ENCODE data around the gene RWDD2A. TPM values are rescaled to one million over a fixed set of nuclear protein-coding genes. Genes with fewer than 3 reads are reported as not detected.

The RWDD2A gene
- total RNA-seq, 4 donors from 2014 or later: 2.5 to 3.1 (median 2.7) TPM

GRCh38 chr6:83180426-83180950, 12.7 kb upstream of the RWDD2A start:
- no peak for DNase-seq
- Histone ChIP-seq H3K27ac (no peak overlapping the region), H3K36me3 (peaks cover 0 to 48% (median 3%) of the 10 kb centered on the region in 3 donors), H3K4me3 (no peak overlapping the region), H3K27me3 (no peaks in the 10 kb centered on the region), H3K4me1 (no peaks in the 10 kb centered on the region), H3K9me3 (no peaks in the 10 kb centered on the region)
- TF ChIP-seq POLR2A (IDR thresholded peaks at IDR 0.05): no peak
- TF ChIP-seq CTCF (IDR thresholded peaks at IDR 0.05): no peak

- H3K4me3 ChIP-seq: no peak overlapping the region
- peaks cover 0 to 48% (median 3%) of the 10 kb centered on the region in 3 donors for H3K36me3 ChIP-seq
- H3K9me3 ChIP-seq: no peaks in the 10 kb centered on the region
Observed at GRCh38 chr6:83182114-83182513, 11.0 kb upstream of the RWDD2A start.

GRCh38 chr6:83183082-83183828, 9.9 kb upstream of the RWDD2A start:
- Histone ChIP-seq H3K4me1 (no peaks in the 10 kb centered on the region), H3K36me3 (peaks cover 0 to 59% (median 3%) of the 10 kb centered on the region in 3 donors), H3K27ac (no peak overlapping the region), H3K9me3 (no peaks in the 10 kb centered on the region), H3K27me3 (no peaks in the 10 kb centered on the region), H3K4me3 (no peak overlapping the region)
- TF ChIP-seq CTCF (IDR thresholded peaks at IDR 0.05) (no peak), POLR2A (IDR thresholded peaks at IDR 0.05) (no peak)
- DNase-seq: no peak

More at GRCh38 chr6:83182114-83182513, 11.0 kb upstream of the RWDD2A start:
- no peak overlapping the region for H3K27ac ChIP-seq
- H3K4me1 ChIP-seq: no peaks in the 10 kb centered on the region
- no peak for DNase-seq
- H3K27me3 ChIP-seq: no peaks in the 10 kb centered on the region
- TF ChIP-seq POLR2A (IDR thresholded peaks at IDR 0.05) (no peak), CTCF (IDR thresholded peaks at IDR 0.05) (no peak)

GRCh38 chr6:83185096-83185495, 8.1 kb upstream of the RWDD2A start:
- Histone ChIP-seq H3K27me3 (no peaks in the 10 kb centered on the region), H3K36me3 (peaks cover 0 to 52% (median 3%) of the 10 kb centered on the region in 3 donors), H3K4me1 (no peaks in the 10 kb centered on the region), H3K9me3 (no peaks in the 10 kb centered on the region), H3K27ac (no peak overlapping the region), H3K4me3 (no peak overlapping the region)
- DNase-seq: no peak
- TF ChIP-seq POLR2A (IDR thresholded peaks at IDR 0.05): no peak
- no peak for TF ChIP-seq CTCF (IDR thresholded peaks at IDR 0.05)

GRCh38 chr6:83188501-83188900, 4.7 kb upstream of the RWDD2A start:
- no peak overlapping the region for H3K4me3 ChIP-seq
- H3K4me1 ChIP-seq: peaks cover 0 to 4% (median 0%) of the 10 kb centered on the region in 4 donors
- TF ChIP-seq POLR2A (IDR thresholded peaks at IDR 0.05): no peak
- no peak for TF ChIP-seq CTCF (IDR thresholded peaks at IDR 0.05)
- no peak for DNase-seq
- peaks cover 0 to 28% (median 0%) of the 10 kb centered on the region in 3 donors for H3K36me3 ChIP-seq
- no peaks in the 10 kb centered on the region for H3K9me3 ChIP-seq
- H3K27ac ChIP-seq: no peak overlapping the region
- no peaks in the 10 kb centered on the region for H3K27me3 ChIP-seq
